ENCODE results near the gene SELENBP1.
"Not testable (repeated sequence)": the region's sequence is repeated elsewhere in the genome, so short reads cannot be mapped to it uniquely, and the experiment has no call there.

The SELENBP1 gene

GRCh38 chr1:151372058-151372934 lies at the start of gene SELENBP1:
TSS of gene SELENBP1 (minus strand) at chr1:151372705. CDS start at chr1:151372641, 64 bp downstream.
- DNase-seq = no peak

DNA sequence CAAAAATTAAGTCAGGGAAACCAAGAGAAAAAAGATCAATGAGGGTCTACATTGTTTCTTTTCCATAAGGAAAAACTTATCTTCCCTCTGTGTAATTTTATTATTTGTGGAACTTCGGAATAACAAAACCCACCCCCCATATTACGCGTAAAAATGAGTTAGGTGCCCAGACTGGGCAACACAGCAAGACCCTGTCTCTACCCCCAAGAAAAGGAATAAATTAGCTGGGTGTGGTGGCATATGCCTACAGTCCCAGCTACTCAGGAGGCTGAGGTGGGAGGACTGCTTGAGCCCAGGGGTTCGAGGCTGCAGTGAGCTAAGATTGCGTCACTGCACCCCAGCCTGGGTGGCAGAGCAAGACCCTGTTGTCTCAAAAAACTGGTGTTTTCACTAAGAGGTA lies 47.3 kb upstream of the SELENBP1 start:
- DNase-seq = no peak

DNA sequence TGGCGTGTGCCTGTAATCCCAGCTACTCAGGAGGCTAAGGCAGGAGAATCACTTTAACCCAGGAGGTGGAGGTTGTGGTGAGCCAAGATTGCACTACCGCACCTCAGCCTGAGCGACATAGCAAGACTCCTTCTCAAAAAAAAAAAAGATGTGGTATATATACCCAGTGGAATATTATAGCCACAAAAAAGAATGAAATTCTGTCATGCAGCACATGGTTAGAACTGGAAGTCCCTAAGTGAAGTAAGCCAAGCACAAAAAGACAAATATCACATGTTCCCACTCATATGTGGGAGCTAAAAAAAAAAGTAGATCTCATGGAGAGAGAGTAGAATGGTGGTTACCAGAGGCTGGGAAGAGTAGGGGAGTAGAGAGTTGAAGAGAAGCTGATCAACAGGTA lies 45.6 kb upstream of the SELENBP1 start:
- DNase-seq = no peak

GRCh38 chr1:151416231-151416630 lies 43.7 kb upstream of the SELENBP1 start:
- DNase-seq = no peak

GRCh38 chr1:151411884-151412283 lies 39.4 kb upstream of the SELENBP1 start:
- DNase-seq = no peak

DNA sequence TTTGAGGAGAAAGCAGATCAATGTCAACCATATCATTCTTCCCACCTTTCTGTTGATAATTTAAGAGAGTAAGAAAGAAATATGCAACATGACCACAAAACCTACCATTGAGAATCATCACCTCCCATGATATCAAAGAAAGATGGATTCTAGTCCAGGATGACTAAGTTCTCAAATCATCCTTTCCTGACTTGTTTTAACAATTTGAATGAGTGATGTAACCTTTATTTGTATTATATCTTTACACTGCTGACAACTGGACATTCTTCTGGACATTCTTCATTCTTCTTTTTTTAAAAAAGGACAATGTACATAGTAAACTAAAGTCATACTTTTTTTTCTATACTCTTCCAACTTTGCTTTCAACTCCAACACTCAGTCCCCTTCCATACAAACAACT lies 36.4 kb upstream of the SELENBP1 start:
- DNase-seq = no peak

DNA sequence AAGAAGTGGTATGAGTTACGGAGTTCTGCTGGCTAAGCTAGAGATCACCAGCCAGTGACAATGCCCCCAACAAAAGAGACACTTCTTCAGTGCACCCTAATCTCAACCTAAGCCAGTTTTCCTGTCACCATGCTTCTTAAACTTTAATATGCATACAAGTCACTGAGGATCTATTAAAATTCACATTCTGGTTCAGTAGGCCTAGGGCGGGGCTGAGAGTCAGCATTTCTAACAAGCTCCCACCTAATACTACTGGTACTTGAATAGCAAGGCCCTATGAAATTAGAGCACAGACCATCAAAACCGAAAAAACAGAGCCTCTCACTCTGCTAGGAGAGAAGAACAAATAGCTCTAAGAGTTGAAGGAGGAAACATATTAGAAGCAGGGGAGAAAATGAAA lies 34.8 kb upstream of the SELENBP1 start:
- DNase-seq = no peak

- DNase-seq = no peak
These were observed 33.7 kb upstream of the SELENBP1 start for GRCh38 chr1:151406176-151406575.

DNA sequence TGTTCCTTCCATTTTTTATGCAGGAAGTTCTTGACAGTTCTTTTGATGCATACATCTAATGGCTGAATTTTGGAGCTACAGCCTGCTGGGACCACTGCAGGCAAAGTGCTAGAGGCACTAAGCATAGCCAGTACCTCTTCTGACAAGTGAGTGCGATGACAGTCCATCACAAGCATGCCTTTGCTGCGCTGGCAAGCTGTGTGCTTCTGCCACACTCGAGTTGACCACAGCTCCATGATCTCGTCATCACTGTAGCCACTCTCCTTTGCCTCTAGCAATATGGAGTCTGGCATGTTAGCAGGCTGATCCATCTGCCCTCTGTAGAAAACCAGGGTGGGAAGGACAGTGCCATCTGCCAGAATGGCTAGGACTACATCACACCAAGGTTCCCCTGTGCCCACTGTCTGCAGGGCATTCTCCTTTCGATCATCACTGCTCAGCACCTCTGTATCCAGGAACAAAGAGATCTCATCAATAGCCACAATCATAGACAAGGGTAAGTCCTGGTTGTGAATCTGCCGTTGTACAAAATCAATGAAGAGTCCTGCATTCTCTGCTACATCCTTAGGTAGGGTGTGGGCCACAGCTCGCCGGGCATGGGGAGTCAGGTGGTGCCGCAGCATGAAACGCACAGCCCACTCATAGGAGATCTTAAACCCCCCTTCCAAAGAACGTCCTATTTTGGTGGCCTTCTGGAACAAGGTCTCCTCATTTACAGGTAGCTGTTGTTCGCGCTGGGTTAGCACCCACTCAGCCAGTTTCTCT lies 32.9 kb upstream of the SELENBP1 start:
- DNase-seq = no peak

DNA sequence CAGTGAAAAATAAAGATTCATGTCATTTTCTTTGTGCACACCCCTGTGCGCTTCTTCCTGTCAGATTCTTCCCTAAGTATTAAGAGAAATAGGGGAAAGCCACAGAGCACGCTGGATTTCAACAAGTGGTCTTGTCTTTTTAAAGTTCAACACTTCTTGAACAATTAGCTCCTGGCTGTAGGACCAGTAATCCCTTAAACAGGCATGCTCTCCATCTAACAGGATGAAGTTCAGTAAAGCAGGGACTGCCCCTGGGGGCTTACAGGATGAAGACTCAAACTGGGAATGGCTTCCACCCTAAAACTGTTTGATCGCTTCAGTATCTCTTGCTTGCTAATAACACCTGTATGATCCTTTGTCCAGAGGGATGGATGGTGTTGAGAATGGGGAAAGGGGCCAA lies 31.1 kb upstream of the SELENBP1 start:
- no peak for DNase-seq

- no peak for DNase-seq
These were observed 30.3 kb upstream of the SELENBP1 start for GRCh38 chr1:151402764-151403163.

- DNase-seq = no peak
These were observed 29.4 kb upstream of the SELENBP1 start for GRCh38 chr1:151401860-151402259.

DNA sequence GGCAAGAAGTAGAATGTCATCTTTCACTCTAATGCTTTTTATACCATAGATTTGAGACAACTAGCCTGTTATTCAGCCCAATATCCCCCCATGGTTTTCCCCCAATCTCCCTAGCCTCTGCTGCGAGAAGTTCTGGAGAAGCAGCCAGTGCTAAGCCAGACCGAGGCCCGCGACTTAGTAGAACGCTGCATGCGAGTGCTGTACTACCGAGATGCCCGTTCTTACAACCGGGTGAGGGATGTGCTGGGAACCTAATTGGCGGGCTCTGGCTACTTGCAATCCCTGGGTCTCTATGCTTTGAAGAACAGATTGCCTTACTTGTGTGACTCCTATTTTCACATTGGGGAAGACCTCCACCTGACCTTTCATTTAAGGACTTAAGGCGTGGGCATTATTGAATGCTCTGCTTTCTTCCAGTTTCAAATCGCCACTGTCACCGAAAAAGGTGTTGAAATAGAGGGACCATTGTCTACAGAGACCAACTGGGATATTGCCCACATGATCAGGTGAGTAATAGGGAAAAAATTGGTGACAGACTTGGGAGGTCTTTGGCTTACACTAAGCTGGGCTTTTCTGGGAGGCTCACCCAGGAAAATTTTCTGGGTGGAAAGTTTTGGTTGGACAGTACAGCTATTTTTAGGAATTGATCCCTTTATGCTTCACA lies 28.8 kb upstream of the SELENBP1 start:
- DNase-seq = peak; percentile 5

DNA sequence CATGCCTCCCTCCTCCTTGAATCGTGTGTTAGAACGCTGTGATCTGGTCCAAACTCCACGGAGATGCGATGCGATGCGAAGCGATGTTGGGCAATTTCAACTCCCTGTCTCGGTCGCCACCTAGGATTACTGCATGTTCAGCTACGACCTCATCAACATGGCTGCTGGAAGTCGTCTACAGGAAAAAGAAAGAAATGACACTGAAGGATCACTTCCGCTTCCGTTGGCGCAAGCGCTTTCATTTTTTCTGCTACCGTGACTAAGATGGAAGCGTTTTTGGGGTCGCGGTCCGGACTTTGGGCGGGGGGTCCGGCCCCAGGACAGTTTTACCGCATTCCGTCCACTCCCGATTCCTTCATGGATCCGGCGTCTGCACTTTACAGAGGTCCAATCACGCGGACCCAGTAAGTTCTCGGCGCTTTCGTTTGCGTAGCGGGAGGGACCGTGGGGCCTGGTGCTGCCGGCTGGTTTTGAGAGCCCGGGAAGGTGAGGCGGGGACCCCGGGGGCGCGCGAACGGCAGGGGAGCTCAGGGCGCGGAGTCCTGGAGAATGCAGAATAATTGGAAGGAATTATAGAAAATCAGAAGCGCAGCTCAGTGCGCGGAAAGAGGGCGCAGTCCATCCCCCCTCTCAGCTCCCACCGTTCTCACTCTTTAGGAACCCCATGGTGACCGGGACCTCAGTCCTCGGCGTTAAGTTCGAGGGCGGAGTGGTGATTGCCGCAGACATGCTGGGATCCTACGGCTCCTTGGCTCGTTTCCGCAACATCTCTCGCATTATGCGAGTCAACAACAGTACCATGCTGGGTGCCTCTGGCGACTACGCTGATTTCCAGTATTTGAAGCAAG lies 27.0 kb upstream of the SELENBP1 start, which contains the start of gene PSMB4:
TSS of gene PSMB4 (plus strand) at position 250 of the 848 bp plus-strand sequence. CDS start at position 265, 15 bp downstream.
- peak; percentile 92 for DNase-seq

DNA sequence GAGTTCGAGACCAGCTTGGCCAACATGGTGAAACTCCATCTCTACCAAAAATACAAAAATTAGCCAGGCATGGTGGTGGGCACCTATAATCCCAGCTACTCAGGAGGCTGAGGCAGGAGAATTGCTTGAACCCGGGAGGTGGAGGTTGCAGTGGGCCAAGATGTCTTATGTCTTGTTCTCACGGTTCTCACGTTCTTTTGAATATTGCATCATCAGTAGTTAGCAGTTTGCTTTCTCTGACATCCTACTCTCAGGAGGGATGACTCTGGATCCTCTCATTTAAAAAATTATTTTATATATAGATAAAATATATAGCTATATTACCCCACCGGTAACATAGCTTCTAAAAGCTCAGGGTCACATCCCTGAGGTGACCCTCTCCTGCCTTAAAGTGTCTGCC lies 23.8 kb upstream of the SELENBP1 start:
- DNase-seq = not testable (repeated sequence)

DNA sequence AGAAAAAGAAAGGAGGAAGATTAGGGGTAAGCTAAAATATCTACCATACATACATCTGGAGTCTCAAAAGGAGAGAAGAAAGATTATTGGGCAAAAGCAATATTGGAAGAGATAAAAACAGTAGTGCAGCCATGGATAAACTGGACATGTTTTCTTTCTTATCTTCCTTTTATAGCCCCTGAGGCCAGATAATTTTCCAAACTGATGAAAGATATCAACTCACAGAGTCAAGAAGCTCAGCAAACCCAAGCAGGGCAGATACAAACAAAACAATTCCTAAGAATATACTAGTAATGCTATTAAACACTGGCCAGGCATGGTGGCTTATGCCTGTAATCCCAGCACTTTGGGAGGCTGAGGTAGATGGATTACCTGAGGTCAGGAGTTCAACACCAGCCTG lies 21.1 kb upstream of the SELENBP1 start:
- no peak for DNase-seq

GRCh38 chr1:151391079-151391563 lies 18.6 kb upstream of the SELENBP1 start:
- no peak for DNase-seq

GRCh38 chr1:151390221-151391078 lies 17.9 kb upstream of the SELENBP1 start:
- DNase-seq = not testable (repeated sequence)

DNA sequence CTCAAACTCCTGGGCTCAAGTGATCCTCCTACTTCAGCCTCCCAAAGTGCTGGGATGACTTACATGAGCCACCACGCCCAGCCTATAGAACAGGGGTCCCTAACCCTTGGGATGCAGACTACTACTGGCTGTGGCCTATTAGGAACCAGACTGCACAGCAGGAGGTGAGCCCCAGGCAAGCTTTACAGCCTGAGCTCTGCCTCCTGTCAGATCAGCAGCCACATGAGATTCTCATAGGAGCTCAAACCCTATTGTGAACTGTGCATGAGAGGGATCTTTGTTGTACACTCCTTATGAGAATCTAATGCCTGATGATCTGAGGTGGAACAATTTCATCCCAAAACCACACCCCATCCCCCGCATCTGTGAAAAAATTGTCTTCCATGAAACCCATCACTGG lies 13.5 kb upstream of the SELENBP1 start:
- DNase-seq = no peak

DNA sequence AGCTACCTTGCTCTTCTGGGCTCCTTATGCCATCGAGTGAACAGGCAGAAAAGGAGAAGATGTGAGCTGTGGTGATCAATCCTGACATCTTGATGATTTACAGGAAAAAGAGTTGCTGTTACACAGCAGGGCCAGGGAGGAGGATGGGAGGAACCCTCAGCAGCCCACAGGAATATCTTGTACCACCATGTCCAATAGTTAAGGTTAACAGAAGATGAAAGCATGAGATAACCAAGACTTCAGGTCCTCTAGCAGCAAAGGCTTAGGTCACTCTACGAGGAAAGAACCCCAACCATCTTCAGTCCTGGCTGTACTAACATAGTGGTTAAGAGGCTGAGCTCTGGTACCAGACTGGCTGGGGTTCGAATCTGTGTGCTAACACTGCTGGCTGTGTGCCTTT lies 12.1 kb upstream of the SELENBP1 start:
- no peak for DNase-seq

All from suppressor macrophage treated with lipopolysaccharide for 4 hours (primary cell).